B cell (primary cell): ENCODE results near the gene ZFPM1. TPM values are rescaled to one million over a fixed set of nuclear protein-coding genes. Genes with fewer than 3 reads are reported as not detected.

ENCODE experiments used
- ATAC-seq: fragments of 200-7000 bp; cut with Tn5 transposase; one replicate; pipeline ENCODE4 v1.10.0; 2021; ENCODE audit warnings: low read depth, mild to moderate bottlenecking, moderate number of reproducible peaks, moderate library complexity
- CTCF ChIA-PET: fragments of 350-600 bp; sonication (Branson Sonifier 250); formaldehyde crosslinking; loops from one replicate; lab custom pipeline; 2021; ENCODE audit warnings: antibody characterized with exemption, inconsistent platforms; lab: Charles Lee
- POLR2A ChIA-PET: fragments of 350-600 bp; sonication (Branson Sonifier 250); formaldehyde crosslinking; loops from one replicate; lab custom pipeline; 2021; ENCODE audit warnings: antibody characterized with exemption; lab: Charles Lee
- DNase-seq: peaks from one replicate; pipeline ENCODE4 v3.0.0; 2013
- H2AFZ ChIP-seq: 2 replicates; pipeline ENCODE4 v1.6.1; 2012; ENCODE audit warnings: mild to moderate bottlenecking, low read depth, low read length; ENCODE audit not compliant: insufficient read depth, poor library complexity, severe bottlenecking
- H3K27ac ChIP-seq, 2 donors: 1 replicate in 1 of 2; 2 replicates in 1 of 2; pipeline ENCODE4 v1.5.1; 2012 to 2013; ENCODE audit warnings: low read length in 2 of 2, mild to moderate bottlenecking in 2 of 2, moderate library complexity in 1 of 2
- H3K27me3 ChIP-seq, 4 experiments: fragments of 200-600 bp in 1 of 4; sonication (generic) in 1 of 4; replicated peaks in 1 of 4; 1 replicate in 2 of 4; 2 replicates in 2 of 4; pipeline versions ENCODE4 v1.6.1 to v1.7.0; 2013 to 2016; ENCODE audit warnings: low read length in 3 of 4, mild to moderate bottlenecking in 2 of 4, mixed read lengths in 1 of 4, moderate library complexity in 1 of 4; ENCODE audit not compliant: insufficient read depth in 4 of 4, control insufficient read depth in 3 of 4; ENCODE audit errors: control extremely low read depth in 1 of 4
- H3K36me3 ChIP-seq, 2 experiments: replicated peaks in 1 of 2; 1 replicate in 1 of 2; 2 replicates in 1 of 2; pipeline versions ENCODE4 v1.6.1 to v1.7.1; 2013; ENCODE audit warnings: low read length in 1 of 2; ENCODE audit not compliant: insufficient read depth in 2 of 2, control insufficient read depth in 1 of 2; ENCODE audit errors: control extremely low read depth in 1 of 2, extremely low read depth in 1 of 2
- H3K4me1 ChIP-seq, 2 donors: fragments of 200-600 bp in 1 of 2; sonication (generic) in 1 of 2; 1 replicate in 1 of 2; 2 replicates in 1 of 2; pipeline versions ENCODE4 v1.5.1 to v1.6.1; 2013 to 2017; ENCODE audit warnings: low read length in 2 of 2; ENCODE audit not compliant: control insufficient read depth in 2 of 2, insufficient read depth in 2 of 2
- H3K4me2 ChIP-seq: replicated peaks from 2 replicates; pipeline ENCODE3; 2012; ENCODE audit warnings: mild to moderate bottlenecking, low read depth, low read length; ENCODE audit not compliant: poor library complexity, severe bottlenecking
- H3K4me3 ChIP-seq, 5 experiments: fragments of 200-600 bp in 1 of 5; sonication (generic) in 1 of 5; 1 replicate in 3 of 5; 2 replicates in 2 of 5; pipeline versions ENCODE4 v1.5.1 to v1.7.0; 2011 to 2016; ENCODE audit warnings: low read length in 4 of 5, mild to moderate bottlenecking in 4 of 5, low read depth in 2 of 5, control low read depth in 1 of 5, moderate library complexity in 1 of 5; ENCODE audit not compliant: insufficient read depth in 1 of 5; ENCODE audit errors: control extremely low read depth in 1 of 5, extremely low read depth in 1 of 5
- H3K79me2 ChIP-seq: fragments of 200-600 bp; sonication (generic); one replicate; pipeline ENCODE4 v1.6.0; 2016; ENCODE audit warnings: low read length; ENCODE audit not compliant: control insufficient read depth, insufficient read depth
- H3K9ac ChIP-seq: fragments of 200-600 bp; sonication (generic); 2 replicates; pipeline ENCODE4 v1.6.1; 2017; ENCODE audit warnings: mild to moderate bottlenecking, low read length, moderate library complexity
- H3K9me3 ChIP-seq, 3 donors: one replicate each; pipeline versions ENCODE4 v1.6.1 to v1.7.1; 2013; ENCODE audit warnings: low read length in 2 of 3; ENCODE audit not compliant: control insufficient read depth in 2 of 3, insufficient read depth in 1 of 3; ENCODE audit errors: control extremely low read depth in 1 of 3
- H4K20me1 ChIP-seq: 2 replicates; pipeline ENCODE4 v1.6.0; 2012; ENCODE audit warnings: mild to moderate bottlenecking, low read length; ENCODE audit not compliant: insufficient read depth, control insufficient read depth, poor library complexity, severe bottlenecking
- H3K27ac Mint-ChIP-seq: one replicate; pipeline ENCODE4 v1.8.0; 2021; ENCODE audit warnings: mixed read lengths
- H3K27me3 Mint-ChIP-seq: one replicate; pipeline ENCODE4 v1.8.0; 2021; ENCODE audit warnings: mixed read lengths
- H3K4me1 Mint-ChIP-seq: one replicate; pipeline ENCODE4 v1.8.0; 2021; ENCODE audit warnings: mixed read lengths
- H3K4me3 Mint-ChIP-seq: one replicate; pipeline ENCODE4 v1.8.0; 2021; ENCODE audit warnings: mixed read lengths
- H3K9me3 Mint-ChIP-seq: one replicate; pipeline ENCODE4 v1.8.0; 2022; ENCODE audit warnings: mixed read lengths; ENCODE audit not compliant: insufficient read depth
- EZH2 ChIP-seq: IDR thresholded peaks from 2 replicates; pipeline ENCODE4 v1.6.1; 2012; ENCODE audit warnings: borderline replicate concordance, low read depth, mild to moderate bottlenecking, moderate library complexity, low read length; ENCODE audit not compliant: insufficient read depth, poor library complexity, severe bottlenecking
- WGBS: methylation state at CpG from one replicate; pipeline ENCODE4 v1.1.5; 2013; ENCODE audit warnings: missing lambda C conversion rate; ENCODE audit not compliant: insufficient coverage; 5-methylcytosine and 5-hydroxymethylcytosine counted together
- intact Hi-C: fragments of 100-400 bp; cut with micrococcal nuclease; formaldehyde crosslinking; loops from one replicate; pipeline ENCODE4 v1.10.0; 2022
- polyA plus RNA-seq: library from polyadenylated mRNA; depleted of rRNA; stranded (reverse); fragments of >200 nt; gene quantifications from 2 replicates; pipeline ENCODE4 v1.2.3, GENCODE V29; 2012
- total RNA-seq, 2 donors: library from RNA; stranded (reverse); fragments of 120-200 nt in 1 of 2; gene quantifications; 1 replicate in 1 of 2; 2 replicates in 1 of 2; pipeline versions ENCODE4 v1.2.3 to v1.2.4, GENCODE V29; 2013 to 2022
- TF ChIP-seq, protein P1 (sequence below): fragments of 200-600 bp; IDR thresholded peaks from one replicate; pipeline ENCODE4 v1.8.0; 2022; ENCODE audit warnings: antibody characterized with exemption, mild to moderate bottlenecking

Gene ZFPM1
- total and polyA plus RNA-seq, 2 donors (not counting 1 experiment from before 2014, with no cell fraction given) = 4.3 to 34.6 TPM

DNA sequence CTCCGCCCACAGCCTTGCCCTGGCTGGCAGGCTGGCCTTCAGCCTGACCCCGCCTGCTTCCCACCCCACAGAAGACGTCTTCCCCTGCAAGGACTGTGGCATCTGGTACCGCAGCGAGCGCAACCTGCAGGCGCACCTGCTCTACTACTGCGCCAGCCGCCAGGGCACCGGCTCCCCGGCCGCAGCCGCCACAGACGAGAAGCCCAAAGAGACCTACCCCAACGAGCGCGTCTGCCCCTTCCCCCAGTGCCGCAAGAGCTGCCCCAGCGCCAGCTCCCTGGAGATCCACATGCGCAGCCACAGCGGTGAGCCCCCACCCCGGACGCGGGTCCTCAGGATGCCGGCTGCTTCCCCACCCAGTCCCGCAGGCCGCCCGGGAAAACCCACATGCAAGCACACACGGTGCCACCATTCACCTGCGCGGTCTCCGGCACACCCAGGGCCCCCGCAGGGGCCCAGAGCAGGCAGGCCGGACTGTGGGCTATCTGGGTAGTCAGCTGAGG is 78.9 kb downstream of the ZFPM1 start:
- intact Hi-C loops = no loop called here
- TF ChIP-seq, protein P1, sequence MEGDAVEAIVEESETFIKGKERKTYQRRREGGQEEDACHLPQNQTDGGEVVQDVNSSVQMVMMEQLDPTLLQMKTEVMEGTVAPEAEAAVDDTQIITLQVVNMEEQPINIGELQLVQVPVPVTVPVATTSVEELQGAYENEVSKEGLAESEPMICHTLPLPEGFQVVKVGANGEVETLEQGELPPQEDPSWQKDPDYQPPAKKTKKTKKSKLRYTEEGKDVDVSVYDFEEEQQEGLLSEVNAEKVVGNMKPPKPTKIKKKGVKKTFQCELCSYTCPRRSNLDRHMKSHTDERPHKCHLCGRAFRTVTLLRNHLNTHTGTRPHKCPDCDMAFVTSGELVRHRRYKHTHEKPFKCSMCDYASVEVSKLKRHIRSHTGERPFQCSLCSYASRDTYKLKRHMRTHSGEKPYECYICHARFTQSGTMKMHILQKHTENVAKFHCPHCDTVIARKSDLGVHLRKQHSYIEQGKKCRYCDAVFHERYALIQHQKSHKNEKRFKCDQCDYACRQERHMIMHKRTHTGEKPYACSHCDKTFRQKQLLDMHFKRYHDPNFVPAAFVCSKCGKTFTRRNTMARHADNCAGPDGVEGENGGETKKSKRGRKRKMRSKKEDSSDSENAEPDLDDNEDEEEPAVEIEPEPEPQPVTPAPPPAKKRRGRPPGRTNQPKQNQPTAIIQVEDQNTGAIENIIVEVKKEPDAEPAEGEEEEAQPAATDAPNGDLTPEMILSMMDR = no peak
- TF ChIP-seq EZH2 = no peak

DNA sequence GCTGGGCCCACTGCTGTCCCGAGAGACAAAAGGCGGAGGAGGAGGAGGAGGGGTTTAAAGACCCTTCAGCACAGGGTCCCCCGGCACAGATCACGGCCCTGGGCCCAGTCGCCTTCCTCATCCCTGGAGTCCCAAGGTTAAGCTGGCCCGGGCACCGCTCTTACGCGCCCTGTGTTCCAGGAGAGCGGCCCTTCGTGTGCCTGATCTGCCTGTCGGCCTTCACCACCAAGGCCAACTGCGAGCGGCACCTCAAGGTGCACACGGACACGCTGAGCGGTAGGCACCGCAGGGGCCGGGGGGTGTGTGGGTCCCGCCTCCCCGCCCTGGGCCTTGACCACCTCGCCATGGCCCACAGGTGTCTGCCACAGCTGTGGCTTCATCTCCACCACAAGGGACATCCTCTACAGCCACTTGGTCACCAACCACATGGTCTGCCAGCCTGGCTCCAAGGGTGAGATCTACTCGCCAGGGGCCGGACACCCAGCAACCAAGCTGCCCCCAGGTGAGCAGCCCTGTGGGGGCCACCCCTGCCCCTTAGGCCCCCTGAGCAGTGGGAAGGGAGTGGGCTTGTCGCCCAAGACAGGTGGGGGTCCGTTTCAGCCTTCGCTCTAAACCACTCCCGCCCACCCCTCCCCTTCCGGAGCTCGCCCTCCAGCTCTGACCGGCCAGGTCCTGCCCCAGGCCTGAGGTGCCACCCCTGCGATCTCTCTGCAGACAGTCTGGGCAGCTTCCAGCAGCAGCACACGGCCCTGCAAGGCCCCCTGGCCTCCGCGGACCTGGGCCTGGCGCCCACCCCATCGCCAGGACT is 79.6 kb downstream of the ZFPM1 start:
- intact Hi-C loops = no loop called here
- H3K4me1 ChIP-seq = peaks cover 8 to 11% of the 10 kb centered on the region in 2 donors
- Mint-ChIP-seq H3K4me1 (peaks cover 10% of the 10 kb centered on the region), H3K4me3 (no peak overlapping the region), H3K27ac (no peak overlapping the region), H3K27me3 (no peaks in the 10 kb centered on the region), H3K9me3 (no peaks in the 10 kb centered on the region)
- no peaks in the 10 kb centered on the region for H3K9me3 ChIP-seq
- no peak overlapping the region for H3K4me3 ChIP-seq
- peaks cover 0 to 2% of the 10 kb centered on the region in 2 experiments for H3K36me3 ChIP-seq
- ATAC-seq (no peak), DNase-seq (no peak)
- H3K79me2 ChIP-seq = peaks cover 10% of the 10 kb centered on the region
- no peak for TF ChIP-seq EZH2
- POLR2A ChIA-PET = interaction anchor here (0.6 to 1.2 kb wide), 2 partner anchors 37 to 387 kb away, joined by 3 read pairs; partner anchors contain the start of gene ZC3H18
- no peak overlapping the region for H3K27ac ChIP-seq
- CTCF ChIA-PET = no interaction called here
- 93% methylated on average over 31 of the region's 37 CpGs for WGBS
- no peak overlapping the region for H3K9ac ChIP-seq
- H2AFZ ChIP-seq = no peak overlapping the region
- no peak overlapping the region for H3K4me2 ChIP-seq
- H4K20me1 ChIP-seq = peaks cover 11% of the 10 kb centered on the region
- no peaks in the 10 kb centered on the region for H3K27me3 ChIP-seq

More for the DNA sequence above, 78.9 kb downstream of the ZFPM1 start:
- H3K27ac ChIP-seq = no peak overlapping the region
- H3K79me2 ChIP-seq = peaks cover 10% of the 10 kb centered on the region
- H3K27me3 Mint-ChIP-seq = no peaks in the 10 kb centered on the region
- no peaks in the 10 kb centered on the region for H3K9me3 Mint-ChIP-seq
- no peak for DNase-seq
- peaks cover 10% of the 10 kb centered on the region for H3K4me1 Mint-ChIP-seq
- no peaks in the 10 kb centered on the region for H3K27me3 ChIP-seq
- no peaks in the 10 kb centered on the region for H3K9me3 ChIP-seq
- no peak overlapping the region for H3K9ac ChIP-seq
- H3K4me1 ChIP-seq = peaks cover 8 to 15% of the 10 kb centered on the region in 2 donors
- ChIA-PET POLR2A (no interaction called here), CTCF (no interaction called here)
- no peak overlapping the region for H2AFZ ChIP-seq
- peak overlapping the region; percentile 37 for H3K4me3 Mint-ChIP-seq
- 95% methylated on average over 33 of the region's 34 CpGs for WGBS
- H4K20me1 ChIP-seq = peaks cover 15% of the 10 kb centered on the region
- ATAC-seq = no peak
- H3K4me3 ChIP-seq = no peak overlapping the region
- no peak overlapping the region for H3K4me2 ChIP-seq
- peaks cover 0 to 2% of the 10 kb centered on the region in 2 experiments for H3K36me3 ChIP-seq
- no peak overlapping the region for H3K27ac Mint-ChIP-seq
